Measurements from ENCODE around the gene EGR1.

EGR1 gene

DNA sequence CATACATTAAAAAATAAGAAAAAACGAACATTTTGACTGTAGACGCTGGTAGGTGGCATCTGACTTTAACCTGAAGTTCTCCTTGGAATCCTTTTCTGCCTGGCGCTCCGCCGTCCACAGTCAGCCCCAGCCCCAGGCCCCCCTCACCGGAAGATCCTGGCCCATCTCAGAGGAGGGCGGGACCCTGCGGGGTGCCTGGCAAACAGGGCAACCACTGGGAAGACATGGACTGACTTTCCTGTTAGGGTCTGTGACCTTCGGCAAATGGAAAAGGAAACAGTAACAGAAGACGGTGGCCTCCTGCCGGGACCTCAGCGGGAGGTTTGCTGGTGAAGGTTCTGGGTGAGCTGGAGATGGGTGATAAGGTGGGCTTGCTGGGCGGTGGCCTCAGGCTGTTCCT is 11.7 kb upstream of the EGR1 start:
- no peak for DNase-seq

DNA sequence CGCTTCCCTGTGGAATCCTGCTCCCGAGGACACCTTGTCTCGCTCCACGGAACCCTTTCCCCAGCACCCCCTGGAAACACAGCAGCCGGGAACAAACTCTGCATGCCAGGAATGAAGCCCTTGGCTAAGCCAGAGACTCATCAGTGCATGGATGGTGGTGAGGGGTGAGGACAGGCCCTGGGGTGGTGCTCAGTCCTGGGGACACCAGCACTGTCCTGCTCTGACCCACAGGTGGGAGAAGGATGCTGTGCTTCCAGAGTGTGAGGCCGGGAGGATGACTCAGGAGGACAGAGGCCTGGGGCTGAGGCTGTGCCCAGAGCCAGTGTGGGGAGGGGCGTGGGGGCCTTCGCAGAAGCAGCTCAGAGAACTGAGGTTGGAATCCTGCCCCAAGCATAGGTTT is 11.2 kb upstream of the EGR1 start:
- DNase-seq, result no peak

DNA sequence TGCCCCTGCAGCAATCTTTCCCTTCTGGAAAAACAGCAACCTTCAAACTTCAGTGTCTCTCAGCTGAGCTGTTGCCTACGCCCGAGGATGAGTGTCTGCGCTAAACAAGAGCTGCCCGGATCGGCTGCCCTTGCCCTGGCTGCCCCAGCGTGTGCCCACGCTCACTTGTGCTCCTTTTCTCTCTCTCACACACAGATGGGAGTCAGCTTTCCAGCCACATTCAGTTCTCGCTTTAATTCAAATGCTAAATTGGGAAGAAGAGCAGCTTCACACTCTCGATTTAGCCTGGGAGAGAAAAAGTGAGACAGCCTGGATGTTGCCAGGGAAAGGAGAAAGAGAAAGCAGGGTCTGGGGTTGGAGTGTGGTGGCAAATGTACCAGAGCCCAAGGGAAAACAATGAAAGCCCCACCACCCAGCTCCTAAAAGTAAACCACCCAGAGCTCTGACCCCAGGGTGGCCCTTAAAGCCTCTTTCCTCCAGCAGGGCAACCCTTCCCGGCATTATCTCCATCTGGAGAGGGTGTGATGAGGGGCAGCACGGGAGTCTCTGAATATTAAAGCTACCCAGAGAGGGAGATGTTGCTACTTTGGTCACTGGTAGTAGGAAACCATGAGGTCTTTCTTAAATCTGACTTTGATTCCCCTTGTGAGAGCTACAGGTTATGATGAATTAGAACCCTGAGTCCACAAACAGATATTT is 9.9 kb upstream of the EGR1 start:
- no peak for DNase-seq

DNA sequence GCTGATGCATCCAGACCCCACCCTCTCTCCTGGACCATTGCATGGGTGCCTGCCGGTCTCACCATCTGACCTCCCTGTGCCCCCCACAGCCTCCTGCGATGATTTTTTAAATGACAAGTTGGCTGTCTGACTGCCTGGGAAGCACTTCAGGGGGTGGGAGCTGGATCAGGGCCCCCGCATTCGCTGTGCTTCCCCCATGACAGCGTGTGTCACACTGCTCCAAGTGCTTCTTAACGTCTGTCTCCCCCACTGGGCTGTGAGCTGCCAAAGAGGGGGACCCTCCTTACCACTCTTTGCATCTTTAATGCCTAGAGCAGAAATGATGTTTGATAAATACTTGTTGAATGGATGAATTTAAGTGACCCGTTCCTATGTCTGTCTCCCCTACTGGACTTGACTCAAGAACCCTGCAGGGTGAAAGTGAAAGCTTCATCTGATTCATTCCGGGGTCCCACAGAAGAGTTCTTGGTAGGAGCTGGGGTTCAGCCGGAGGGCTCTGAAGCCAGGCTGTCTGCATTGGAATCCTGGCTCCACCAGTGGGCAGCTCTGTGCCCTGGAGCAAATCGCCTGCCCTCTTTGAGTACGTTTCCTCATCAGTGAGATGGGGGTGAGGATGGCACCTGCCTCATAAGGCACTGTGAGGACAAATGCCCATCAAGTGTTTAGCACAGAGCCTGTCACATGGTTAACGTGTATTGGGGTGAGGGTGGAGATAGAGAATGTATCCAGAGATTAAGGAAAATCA is 7.6 kb upstream of the EGR1 start:
- no peak for DNase-seq

DNA sequence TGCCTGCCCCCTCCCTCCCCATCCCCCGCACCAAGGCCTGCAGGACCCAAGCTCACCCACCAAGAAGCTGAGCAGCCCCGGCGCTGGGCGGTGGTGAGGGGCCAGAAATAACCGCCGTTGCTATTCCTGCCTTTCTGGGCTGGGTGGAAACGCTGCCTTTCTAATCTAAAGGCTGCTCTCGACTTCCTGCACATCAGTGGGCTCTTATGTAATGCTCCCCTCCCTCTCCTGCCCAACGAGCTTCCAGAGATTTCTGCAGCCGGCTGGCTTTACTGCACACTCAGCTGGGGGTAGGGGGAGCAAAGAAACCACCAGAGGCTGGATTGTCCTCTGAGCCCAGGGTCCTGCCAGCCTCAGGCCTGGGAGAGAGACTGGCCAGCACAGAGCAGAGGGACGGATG is 6.9 kb upstream of the EGR1 start:
- peak in 1 of 14 donors; percentile 18 for DNase-seq

DNA sequence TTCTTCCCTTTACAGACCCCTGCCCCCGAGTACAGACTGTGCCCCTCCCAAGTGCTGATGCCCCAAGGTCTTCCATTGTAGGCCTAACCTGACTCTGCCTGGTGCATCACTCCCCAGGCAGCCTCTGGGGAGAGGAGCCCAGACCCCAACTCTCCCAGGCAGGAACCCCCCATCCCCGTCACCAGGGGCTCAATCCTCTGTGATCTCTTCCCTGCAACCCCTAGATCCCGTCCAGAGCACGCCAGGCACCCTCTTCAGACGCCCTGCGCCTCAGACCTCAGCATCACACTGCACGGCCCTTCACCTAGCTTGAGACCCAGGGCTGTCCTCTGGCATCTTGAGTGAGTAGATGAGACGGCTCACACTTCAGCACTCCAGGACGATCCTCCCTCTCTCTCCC is 6.4 kb upstream of the EGR1 start:
- DNase-seq, result no peak

DNA sequence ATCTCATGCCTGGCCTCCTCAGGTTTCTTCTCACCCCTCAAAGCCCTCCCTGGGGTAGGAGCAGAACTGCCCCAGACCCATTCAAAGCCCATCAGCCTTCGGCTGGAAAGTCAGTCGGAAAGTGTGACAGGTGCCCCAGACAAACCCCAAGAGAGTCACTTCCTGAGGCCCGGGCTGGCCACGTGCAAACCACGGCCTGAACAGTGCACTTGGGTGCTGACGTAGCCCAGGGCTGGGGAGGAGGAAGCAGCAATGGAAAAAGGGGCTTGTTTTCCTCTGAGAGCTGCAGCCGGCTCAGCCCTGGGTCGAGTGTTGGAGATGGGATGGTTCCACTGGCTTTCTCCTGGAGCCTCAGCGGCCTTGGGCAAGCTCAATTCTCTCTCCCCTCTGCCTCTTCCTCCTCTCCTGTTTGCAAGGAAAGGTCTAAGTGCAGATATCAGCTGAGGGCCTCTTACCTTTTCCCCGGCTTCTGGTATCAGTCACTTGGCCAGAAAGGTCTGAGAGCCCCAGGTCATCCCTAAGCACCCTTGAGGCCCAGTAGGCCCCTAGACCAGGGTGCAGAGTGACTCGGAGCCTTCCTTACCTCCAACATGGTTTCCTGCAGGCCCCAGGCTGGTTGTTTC is 5.9 kb upstream of the EGR1 start:
- peak in 5 of 14 donors; percentile 33 to 56 (median 34) for DNase-seq

DNA sequence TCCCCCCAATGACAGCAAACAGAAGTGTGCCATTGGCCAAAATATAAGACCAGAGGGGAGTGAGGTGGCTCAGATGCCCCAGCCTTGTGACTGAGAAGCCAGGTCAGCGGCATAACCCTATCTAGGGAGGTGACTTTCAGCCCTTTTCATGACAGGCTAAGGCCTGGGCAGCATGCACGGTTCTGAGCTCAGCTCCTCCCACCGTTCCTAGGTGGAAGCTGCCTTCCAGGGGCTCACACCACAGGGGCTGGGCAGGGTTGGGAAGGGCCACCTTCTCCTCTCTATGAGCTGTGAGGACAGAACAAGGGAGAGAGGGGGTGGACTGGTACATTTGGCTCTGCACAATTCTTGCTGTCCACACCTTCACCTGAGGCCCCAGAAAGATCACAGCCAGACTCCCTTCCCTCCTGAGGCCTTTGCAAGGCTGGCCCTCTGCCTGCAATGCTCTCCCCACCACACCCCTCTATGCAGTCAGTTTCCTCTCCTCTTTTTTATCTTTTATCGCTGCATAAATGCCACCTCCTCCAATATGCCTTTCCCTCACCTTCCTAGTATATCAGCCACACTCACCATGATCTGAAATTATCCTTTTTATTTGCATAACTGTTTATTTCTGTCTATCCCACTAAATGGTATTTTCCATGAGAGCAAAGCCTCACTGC is 5.1 kb upstream of the EGR1 start:
- DNase-seq, result no peak

DNA sequence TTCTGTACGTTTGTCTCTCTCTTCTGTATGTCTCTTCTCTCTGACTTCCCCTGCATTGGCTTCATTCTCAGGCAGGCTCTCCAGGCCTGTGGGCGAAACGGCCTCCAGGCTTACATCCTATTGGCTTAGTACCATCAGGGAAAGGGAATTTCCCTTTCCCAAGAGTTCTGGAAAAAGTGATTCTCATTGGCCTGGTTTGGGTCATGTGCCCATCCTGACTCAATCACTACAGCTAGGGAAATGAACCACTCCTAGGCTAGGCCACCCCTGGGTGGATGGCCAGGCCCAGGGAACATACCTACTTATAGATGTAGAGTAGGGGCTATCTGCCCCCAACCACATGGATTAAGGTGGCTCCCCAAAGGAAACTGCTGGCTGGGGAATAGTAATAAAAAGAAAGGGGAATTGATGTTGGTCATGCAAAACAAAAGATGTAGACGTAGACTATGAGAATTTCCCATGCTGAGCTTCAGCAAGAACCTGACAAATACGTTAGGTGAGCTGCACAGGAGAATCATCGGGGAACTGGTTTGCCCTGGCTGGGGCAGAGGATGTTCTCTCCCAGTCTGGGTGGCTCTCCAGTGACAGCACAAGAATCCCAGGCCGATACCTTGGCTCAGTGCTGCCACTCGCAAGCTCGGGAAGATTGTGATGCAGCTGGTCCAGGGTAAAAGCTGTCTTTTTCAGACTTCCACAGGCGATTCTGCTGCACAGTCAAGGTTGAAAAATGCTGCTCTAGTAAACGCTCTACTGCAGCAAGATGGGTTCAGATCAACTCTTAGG is 3.7 kb upstream of the EGR1 start:
- no peak for DNase-seq

DNA sequence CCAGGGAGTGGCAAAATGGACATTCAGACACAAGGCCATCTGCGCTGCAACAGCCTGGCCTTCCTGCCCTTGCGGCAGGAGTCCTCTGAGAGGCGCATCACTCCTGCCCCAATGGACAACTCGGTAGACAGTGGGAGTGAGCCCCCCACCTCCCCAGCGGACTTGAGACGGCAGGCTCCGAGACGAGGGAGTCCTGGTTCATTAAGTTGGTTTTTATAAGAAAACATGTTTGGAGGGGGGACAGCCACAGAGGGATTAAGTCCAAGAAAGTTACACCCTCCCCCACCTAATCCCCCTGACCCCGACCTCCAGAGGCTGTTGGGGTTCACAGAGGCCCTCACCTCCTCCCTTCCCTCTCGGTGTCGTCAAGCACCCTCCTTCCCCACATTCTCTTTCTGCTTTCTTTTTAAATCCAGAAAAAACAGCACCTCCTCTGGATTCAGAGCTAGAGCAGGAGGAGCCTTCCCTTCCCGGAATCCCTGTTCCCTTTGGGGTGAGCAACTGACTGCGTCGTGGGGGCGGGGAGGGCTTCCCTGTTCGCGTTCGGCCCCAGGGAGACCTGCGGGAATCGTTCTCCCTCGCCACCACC is 1.8 kb upstream of the EGR1 start:
- DNase-seq, result peak in 2 of 14 donors; percentile 39 to 90

DNA sequence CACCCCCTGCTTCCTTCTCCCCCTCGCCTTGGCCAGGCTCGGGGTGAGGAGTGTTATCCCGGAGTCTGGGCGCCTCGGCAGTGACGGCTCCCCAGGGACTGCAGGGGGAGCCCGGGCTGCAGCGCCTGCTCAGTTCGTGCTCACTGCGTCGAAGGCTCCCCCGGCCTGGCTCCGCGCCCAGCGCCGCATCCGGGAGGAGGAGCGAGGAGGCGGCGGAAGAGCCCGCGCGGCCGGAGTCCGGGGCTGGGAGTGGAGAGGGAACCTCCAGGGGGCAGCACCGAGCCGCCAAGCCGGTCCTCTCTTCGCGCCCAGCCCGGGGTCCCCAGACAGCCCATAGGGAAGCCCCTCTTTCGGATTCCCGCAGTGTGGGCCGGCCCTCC is 1.3 kb upstream of the EGR1 start:
- peak; percentile 53 to 94 (median 84) for DNase-seq

DNA sequence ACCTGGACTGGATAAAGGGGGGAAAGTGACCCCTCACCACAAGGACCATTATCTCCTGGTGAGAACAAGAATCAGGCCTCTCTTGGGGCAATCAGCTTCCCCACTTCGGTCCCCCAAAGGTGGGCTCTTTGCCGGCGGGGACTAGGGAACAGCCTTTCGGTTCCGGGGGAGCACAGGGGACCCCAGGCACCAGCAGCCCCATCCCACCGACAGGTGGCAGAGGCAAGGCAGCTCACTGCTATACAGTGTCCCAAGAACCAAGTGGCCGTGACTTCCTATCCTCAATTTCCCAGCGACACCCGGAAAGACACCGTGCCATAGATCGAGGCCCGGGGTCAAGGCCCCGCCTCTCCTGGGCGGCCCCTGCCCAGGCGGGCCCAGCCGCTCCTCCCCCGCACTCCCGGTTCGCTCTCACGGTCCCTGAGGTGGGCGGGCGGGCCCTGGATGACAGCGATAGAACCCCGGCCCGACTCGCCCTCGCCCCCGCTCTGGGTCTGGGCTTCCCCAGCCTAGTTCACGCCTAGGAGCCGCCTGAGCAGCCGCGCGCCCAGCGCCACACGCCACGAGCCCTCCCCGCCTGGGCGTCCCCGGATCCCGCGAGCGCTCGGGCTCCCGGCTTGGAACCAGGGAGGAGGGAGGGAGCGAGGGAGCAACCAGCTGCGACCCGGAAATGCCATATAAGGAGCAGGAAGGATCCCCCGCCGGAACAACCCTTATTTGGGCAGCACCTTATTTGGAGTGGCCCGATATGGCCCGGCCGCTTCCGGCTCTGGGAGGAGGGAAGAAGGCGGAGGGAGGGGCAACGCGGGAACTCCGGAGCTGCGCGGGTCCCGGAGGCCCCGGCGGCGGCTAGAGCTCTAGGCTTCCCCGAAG is 655 bp upstream of the EGR1 start:
- peak; percentile 93 to 100 (median 99) for DNase-seq

DNA sequence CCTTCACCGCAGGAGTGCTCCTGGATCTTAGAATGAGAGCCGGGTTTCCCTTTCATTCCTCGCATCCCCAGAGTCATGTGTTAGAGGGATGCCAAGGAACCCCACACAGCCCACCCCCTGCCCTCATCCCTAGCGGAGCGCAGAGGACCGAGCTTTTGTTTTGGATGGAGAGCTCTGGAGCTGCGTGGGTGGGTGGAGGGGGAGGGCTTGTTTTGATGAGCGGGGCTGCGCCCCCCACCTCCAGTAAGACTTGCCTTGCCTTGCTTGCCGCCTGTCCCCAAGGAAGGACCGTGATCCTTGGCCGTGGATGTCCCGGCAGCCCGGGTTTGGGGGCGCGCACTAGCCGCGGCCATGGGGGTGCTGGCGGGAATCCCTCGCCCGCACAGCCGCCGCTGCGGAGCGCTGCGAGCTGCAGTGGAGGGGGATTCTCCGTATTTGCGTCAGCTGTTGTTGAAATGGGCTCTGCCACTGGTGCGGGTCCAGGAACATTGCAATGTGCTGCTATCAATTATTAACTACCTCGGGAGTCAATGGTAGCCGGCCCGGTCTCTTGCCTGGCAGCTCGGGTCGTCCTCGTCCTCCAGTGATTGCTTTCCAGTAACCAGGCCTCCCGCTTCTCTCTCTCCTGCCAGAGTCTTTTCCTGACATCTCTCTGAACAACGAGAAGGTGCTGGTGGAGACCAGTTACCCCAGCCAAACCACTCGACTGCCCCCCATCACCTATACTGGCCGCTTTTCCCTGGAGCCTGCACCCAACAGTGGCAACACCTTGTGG is 1.0 kb downstream of the EGR1 start:
- DNase-seq, result peak in 2 of 14 donors; percentile 27 to 32

DNA sequence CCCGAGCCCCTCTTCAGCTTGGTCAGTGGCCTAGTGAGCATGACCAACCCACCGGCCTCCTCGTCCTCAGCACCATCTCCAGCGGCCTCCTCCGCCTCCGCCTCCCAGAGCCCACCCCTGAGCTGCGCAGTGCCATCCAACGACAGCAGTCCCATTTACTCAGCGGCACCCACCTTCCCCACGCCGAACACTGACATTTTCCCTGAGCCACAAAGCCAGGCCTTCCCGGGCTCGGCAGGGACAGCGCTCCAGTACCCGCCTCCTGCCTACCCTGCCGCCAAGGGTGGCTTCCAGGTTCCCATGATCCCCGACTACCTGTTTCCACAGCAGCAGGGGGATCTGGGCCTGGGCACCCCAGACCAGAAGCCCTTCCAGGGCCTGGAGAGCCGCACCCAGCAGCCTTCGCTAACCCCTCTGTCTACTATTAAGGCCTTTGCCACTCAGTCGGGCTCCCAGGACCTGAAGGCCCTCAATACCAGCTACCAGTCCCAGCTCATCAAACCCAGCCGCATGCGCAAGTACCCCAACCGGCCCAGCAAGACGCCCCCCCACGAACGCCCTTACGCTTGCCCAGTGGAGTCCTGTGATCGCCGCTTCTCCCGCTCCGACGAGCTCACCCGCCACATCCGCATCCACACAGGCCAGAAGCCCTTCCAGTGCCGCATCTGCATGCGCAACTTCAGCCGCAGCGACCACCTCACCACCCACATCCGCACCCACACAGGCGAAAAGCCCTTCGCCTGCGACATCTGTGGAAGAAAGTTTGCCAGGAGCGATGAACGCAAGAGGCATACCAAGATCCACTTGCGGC is 1.8 kb downstream of the EGR1 start:
- peak in 1 of 14 donors; percentile 51 for DNase-seq

DNA sequence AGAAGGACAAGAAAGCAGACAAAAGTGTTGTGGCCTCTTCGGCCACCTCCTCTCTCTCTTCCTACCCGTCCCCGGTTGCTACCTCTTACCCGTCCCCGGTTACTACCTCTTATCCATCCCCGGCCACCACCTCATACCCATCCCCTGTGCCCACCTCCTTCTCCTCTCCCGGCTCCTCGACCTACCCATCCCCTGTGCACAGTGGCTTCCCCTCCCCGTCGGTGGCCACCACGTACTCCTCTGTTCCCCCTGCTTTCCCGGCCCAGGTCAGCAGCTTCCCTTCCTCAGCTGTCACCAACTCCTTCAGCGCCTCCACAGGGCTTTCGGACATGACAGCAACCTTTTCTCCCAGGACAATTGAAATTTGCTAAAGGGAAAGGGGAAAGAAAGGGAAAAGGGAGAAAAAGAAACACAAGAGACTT is 2.4 kb downstream of the EGR1 start:
- DNase-seq, result peak in 1 of 14 donors; percentile 45

DNA sequence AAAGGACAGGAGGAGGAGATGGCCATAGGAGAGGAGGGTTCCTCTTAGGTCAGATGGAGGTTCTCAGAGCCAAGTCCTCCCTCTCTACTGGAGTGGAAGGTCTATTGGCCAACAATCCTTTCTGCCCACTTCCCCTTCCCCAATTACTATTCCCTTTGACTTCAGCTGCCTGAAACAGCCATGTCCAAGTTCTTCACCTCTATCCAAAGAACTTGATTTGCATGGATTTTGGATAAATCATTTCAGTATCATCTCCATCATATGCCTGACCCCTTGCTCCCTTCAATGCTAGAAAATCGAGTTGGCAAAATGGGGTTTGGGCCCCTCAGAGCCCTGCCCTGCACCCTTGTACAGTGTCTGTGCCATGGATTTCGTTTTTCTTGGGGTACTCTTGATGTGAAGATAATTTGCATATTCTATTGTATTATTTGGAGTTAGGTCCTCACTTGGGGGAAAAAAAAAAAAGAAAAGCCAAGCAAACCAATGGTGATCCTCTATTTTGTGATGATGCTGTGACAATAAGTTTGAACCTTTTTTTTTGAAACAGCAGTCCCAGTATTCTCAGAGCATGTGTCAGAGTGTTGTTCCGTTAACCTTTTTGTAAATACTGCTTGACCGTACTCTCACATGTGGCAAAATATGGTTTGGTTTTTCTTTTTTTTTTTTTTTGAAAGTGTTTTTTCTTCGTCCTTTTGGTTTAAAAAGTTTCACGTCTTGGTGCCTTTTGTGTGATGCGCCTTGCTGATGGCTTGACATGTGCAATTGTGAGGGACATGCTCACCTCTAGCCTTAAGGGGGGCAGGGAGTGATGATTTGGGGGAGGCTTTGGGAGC is 3.1 kb downstream of the EGR1 start:
- DNase-seq, result no peak

DNA sequence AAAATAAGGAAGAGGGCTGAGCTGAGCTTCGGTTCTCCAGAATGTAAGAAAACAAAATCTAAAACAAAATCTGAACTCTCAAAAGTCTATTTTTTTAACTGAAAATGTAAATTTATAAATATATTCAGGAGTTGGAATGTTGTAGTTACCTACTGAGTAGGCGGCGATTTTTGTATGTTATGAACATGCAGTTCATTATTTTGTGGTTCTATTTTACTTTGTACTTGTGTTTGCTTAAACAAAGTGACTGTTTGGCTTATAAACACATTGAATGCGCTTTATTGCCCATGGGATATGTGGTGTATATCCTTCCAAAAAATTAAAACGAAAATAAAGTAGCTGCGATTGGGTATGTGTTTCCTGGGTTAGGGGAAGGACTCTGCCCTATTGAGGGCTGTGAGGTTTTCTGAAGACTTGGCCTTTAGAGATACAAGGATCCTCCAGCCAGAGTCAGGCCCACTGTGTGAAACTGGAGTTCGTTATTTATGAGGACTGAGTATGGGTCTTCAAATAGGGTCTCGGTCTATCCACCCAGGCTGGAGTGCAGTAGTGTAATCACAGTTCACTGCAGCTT is 3.8 kb downstream of the EGR1 start:
- DNase-seq, result no peak
